Measurements from ENCODE around the gene NKAIN2.
"Not testable (repeated sequence)": the region's sequence is repeated elsewhere in the genome, so short reads cannot be mapped to it uniquely, and the experiment has no call there.

The NKAIN2 gene

GRCh38 chr6:124099520-124099919, 295.9 kb downstream of the NKAIN2 start:
- DNase-seq (ENCODE audit: low spot score): no peak

GRCh38 chr6:124110514-124110913, 306.8 kb downstream of the NKAIN2 start:
- no peak for DNase-seq (ENCODE audit: low spot score)

GRCh38 chr6:124119596-124119995, 315.9 kb downstream of the NKAIN2 start:
- no peak for DNase-seq (ENCODE audit: low spot score)

GRCh38 chr6:124123617-124124209, 320.0 kb downstream of the NKAIN2 start:
- DNase-seq (ENCODE audit: low spot score): no peak

- DNase-seq (ENCODE audit: low spot score): no peak
Observed at GRCh38 chr6:124131259-124131658, 327.6 kb downstream of the NKAIN2 start.

GRCh38 chr6:124131779-124132178, 328.1 kb downstream of the NKAIN2 start:
- no peak for DNase-seq (ENCODE audit: low spot score)

- no peak for DNase-seq (ENCODE audit: low spot score)
Observed at GRCh38 chr6:124132256-124132655, 328.6 kb downstream of the NKAIN2 start.

- DNase-seq (ENCODE audit: low spot score): no peak
Observed at GRCh38 chr6:124142852-124143251, 339.2 kb downstream of the NKAIN2 start.

GRCh38 chr6:124143435-124143834, 339.8 kb downstream of the NKAIN2 start:
- no peak for DNase-seq (ENCODE audit: low spot score)

GRCh38 chr6:124147621-124148020, 344.0 kb downstream of the NKAIN2 start:
- no peak for DNase-seq (ENCODE audit: low spot score)

- no peak for DNase-seq (ENCODE audit: low spot score)
Observed at GRCh38 chr6:124148236-124148957, 344.7 kb downstream of the NKAIN2 start.

GRCh38 chr6:124149646-124150045, 346.0 kb downstream of the NKAIN2 start:
- DNase-seq (ENCODE audit: low spot score): no peak

- no peak for DNase-seq (ENCODE audit: low spot score)
Observed at GRCh38 chr6:124158024-124158423, 354.4 kb downstream of the NKAIN2 start.

- no peak for DNase-seq (ENCODE audit: low spot score)
Observed at GRCh38 chr6:124163676-124164075, 360.0 kb downstream of the NKAIN2 start.

GRCh38 chr6:124164343-124164742, 360.7 kb downstream of the NKAIN2 start:
- DNase-seq (ENCODE audit: low spot score): no peak

- not testable (repeated sequence) for DNase-seq (ENCODE audit: low spot score)
Observed at GRCh38 chr6:124167249-124167648, 363.6 kb downstream of the NKAIN2 start.

GRCh38 chr6:124190256-124190655, 386.6 kb downstream of the NKAIN2 start:
- no peak for DNase-seq (ENCODE audit: low spot score)

- DNase-seq (ENCODE audit: low spot score): no peak
Observed at GRCh38 chr6:124193132-124193531, 389.5 kb downstream of the NKAIN2 start.

- DNase-seq (ENCODE audit: low spot score): no peak
Observed at GRCh38 chr6:124197148-124197547, 393.5 kb downstream of the NKAIN2 start.

- no peak for DNase-seq (ENCODE audit: low spot score)
Observed at GRCh38 chr6:124199286-124199685, 395.6 kb downstream of the NKAIN2 start.

GRCh38 chr6:124200661-124201060, 397.0 kb downstream of the NKAIN2 start:
- DNase-seq (ENCODE audit: low spot score): no peak

GRCh38 chr6:124203101-124203811, 399.6 kb downstream of the NKAIN2 start:
- DNase-seq (ENCODE audit: low spot score): no peak

- no peak for DNase-seq (ENCODE audit: low spot score)
Observed at GRCh38 chr6:124203812-124204167, 400.1 kb downstream of the NKAIN2 start.

All from COLO829 (cell line).